ENCODE results near the gene RPTN.

GRCh38 chr1:152197361-152197941, 38.4 kb upstream of the RPTN start:
- TF ChIP-seq POLR2AphosphoS5 (IDR thresholded peaks at IDR 0.05; ENCODE audit: low read depth) (no peak), CTCF (IDR thresholded peaks at IDR 0.05; ENCODE audit: insufficient read depth, low read length) (no peak)

Data from HL-60 (cell line).